GM21390 (cell line): ENCODE data around the gene UAP1L1.
A peak's percentile ranks its signal among the peaks of the same experiment; 100 is the strongest.
"Not testable (repeated sequence)": the region's sequence is repeated elsewhere in the genome, so short reads cannot be mapped to it uniquely, and the experiment has no call there.

Source experiments
- ATAC-seq: cut with Tn5 transposase; IDR thresholded peaks from one replicate; pipeline ENCODE4 v1.9.1; 2021; ENCODE audit not compliant: unreplicated experiment

The UAP1L1 gene

GRCh38 chr9:137112564-137113384, 35.5 kb downstream of the UAP1L1 start:
- no peak for ATAC-seq

GRCh38 chr9:137113385-137114159, 36.3 kb downstream of the UAP1L1 start:
- no peak for ATAC-seq

DNA sequence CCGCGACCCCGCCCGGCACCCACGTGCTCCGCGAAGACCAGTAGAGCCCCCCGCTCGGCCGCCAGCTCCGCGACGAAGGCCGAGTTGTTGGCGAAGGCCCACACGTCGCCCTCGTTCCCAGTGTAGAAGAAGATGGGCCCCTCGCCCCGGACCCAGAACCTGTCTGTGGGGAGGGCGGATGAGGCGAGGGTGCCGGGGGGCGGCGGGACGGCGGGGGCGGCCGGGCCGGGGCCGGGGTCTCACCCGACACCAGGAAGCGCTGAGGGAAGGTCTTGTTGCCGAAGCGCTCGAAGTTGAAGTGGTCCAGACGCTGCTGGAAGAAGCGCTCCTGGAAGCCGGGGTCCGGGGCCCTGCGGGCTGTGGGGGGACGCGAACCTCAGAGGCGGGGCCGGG, 36.9 kb downstream of the UAP1L1 start:
- ATAC-seq: peak; percentile 15

- peak; percentile 64 for ATAC-seq
Measured at GRCh38 chr9:137114613-137115393, 37.5 kb downstream of the UAP1L1 start, which contains the start of gene DPP7. DPP7 (minus strand) TSS chr9:137114733; CDS start chr9:137114713, 20 bp downstream.

DNA sequence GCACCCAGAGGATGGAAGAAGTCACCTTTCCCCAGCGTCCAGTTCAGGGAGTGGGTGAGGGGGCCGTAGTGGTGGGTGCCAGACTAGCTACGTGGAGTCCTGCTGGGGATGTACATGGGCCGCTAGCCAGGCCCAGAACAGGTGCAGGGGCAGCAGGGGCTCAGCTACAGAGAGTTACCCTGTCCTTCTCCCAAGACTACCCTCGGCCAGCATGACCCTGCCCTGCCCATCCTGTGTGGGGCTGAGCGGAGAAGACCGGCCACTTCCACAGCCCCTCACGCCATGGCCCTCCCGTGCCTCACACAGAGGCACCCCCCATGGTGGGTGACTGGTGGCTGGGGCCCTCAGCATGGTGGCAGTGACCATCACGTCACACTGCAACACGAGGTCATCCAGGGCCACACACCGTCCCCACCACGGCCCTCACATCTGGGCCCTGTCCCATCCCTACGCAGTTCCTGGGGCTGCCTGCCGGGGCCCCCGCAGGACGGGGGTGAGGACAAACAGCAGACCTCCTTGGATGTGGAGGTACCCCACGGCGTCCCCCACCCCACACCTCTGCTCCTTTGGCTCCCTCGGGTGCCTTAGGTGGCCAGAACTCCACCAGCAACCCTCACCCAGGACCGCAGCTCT, 38.2 kb downstream of the UAP1L1 start:
- ATAC-seq: no peak

GRCh38 chr9:137116027-137116507, 38.8 kb downstream of the UAP1L1 start:
- no peak for ATAC-seq

- no peak for ATAC-seq
Measured at GRCh38 chr9:137116728-137117127, 39.4 kb downstream of the UAP1L1 start.

DNA sequence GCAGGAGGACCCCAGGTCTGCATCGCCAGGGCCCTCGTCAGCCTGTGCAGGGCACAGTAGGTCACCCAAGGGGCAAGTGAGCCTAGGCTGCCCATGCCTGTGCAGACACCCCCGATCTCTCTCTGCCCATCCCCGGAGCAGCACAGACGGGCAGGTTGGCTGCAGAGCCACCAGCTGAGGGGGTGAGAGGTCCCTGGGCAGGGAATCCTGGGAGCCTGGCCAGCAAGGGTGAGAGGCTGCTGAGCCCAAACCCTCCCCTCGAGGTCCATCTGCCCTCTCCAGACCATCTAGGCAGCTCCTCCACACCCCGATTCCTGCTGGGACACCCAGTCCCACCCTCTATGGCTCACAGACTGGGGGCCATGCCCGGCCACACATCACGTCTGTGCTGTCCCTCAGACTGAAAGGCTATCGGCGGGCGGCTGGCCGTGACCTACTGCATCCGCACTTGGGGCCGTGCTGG, 40.0 kb downstream of the UAP1L1 start:
- ATAC-seq: no peak

GRCh38 chr9:137118092-137118603, 40.8 kb downstream of the UAP1L1 start:
- ATAC-seq: not testable (repeated sequence)

GRCh38 chr9:137121927-137122795, 44.8 kb downstream of the UAP1L1 start:
- not testable (repeated sequence) for ATAC-seq

GRCh38 chr9:137122796-137123467, 45.6 kb downstream of the UAP1L1 start:
- not testable (repeated sequence) for ATAC-seq

DNA sequence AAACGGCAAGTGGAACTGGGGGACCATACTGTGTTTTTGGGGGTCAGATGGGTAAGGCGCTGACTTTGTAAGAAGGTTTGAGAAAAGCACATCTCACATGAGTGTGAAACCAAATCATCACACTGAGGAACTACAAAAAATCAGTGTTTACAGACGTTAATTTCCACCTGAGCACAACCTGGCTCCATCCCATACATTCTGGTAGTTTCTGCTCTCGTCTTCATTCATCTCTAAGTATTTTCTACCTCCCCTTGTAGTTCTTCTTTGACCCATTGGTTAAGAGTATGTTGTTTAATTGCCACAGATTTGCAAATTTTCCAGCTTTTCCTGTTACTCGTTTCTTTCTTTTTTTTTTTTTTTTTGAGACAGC, 46.1 kb downstream of the UAP1L1 start:
- ATAC-seq: peak; percentile 45

DNA sequence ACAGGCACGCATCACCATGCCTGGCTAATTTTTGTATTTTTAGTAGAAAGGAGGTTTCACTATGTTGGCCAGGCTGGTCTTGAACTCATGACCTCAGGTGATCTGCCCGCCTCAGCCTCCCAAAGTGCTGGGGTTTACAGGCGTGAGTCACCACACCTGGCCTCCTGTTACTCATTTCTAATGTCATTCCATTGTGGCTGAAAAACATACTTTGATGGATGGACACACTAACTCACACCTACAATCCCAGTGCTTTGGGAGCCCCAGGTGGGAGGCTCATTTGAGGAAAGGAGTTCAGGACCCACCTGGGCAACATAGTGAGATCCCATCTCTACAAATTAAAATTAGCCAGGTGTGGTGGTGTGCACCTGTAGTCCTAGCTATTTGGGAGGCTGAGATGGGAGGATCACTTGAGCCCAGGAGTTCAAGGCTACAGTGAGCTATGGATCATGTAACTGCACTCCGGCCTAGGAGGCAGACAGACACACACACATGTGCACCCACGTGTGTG, 46.7 kb downstream of the UAP1L1 start:
- not testable (repeated sequence) for ATAC-seq

- ATAC-seq: no peak
Measured at GRCh38 chr9:137126786-137127185, 49.5 kb downstream of the UAP1L1 start.

- no peak for ATAC-seq
Measured at GRCh38 chr9:137127301-137128157, 50.2 kb downstream of the UAP1L1 start.

- ATAC-seq: no peak
Measured at GRCh38 chr9:137128158-137128861, 51.0 kb downstream of the UAP1L1 start.

- ATAC-seq: peak; percentile 13
Measured at GRCh38 chr9:137128862-137129455, 51.6 kb downstream of the UAP1L1 start.
